Hepatocyte (in vitro differentiated cells): ENCODE measurements around the gene TLN1.

Source experiments
- CTCF ChIP-seq: fragments of 200-600 bp; sonication (generic); IDR thresholded peaks from 2 replicates; pipeline ENCODE4 v1.5.1; 2016; ENCODE audit warnings: antibody characterized with exemption, mild to moderate bottlenecking; ENCODE audit not compliant: poor library complexity
- EZH2 ChIP-seq: fragments of 200-600 bp; sonication (generic); IDR thresholded peaks from 2 replicates; pipeline ENCODE4 v1.6.1; 2016; ENCODE audit warnings: antibody characterized with exemption, mild to moderate bottlenecking, borderline replicate concordance

- TF ChIP-seq CTCF (no peak), EZH2 (no peak)
Measured at GRCh38 chr9:35667939-35668338, 64.1 kb downstream of the TLN1 start.
